ENCODE measurements around the gene ZNF546. TPM values are rescaled to one million over a fixed set of nuclear protein-coding genes. Genes with fewer than 3 reads are reported as not detected.

ZNF546 gene
- total and polyA plus RNA-seq, 10 donors, result 1.4 to 15.1 (median 7.6) TPM

DNA sequence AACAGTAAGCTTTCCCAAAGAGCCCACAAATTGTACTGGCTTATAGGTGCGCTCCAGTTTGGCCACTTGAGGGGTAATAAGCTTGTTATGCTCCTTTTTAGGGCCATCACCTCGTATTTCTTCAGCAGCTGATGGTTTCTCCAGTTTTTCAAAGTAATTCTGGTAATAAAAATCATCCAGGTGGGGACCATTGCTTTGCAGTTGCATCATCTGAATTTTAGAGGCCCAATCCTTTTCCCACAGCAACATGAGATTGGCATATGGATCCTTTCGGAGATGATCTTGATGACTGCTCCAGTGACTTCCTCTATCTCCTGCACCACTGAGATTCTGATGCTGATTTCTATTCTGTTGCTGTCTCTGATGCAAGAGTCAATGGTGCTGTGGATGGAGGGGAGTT lies 27.1 kb downstream of the ZNF546 start:
- Histone ChIP-seq H3K27ac (no peak overlapping the region), H3K36me3 (peaks cover 0 to 4% (median 0%) of the 10 kb centered on the region in 6 donors), H3K9me3 (peaks cover 9 to 100% (median 100%) of the 10 kb centered on the region in 8 donors), H3K4me3 (no peak overlapping the region), H3K4me1 (no peaks in the 10 kb centered on the region), H3K27me3 (replicated peaks in 1 of 7) (no peaks in the 10 kb centered on the region)
- intact Hi-C loops (cut with DNase I; ENCODE audit: low total_unique reads), result no loop called here
- TF ChIP-seq CTCF (IDR thresholded peaks at IDR 0.05 in 8 of 11, conservative IDR thresholded peaks at IDR 0.05 in 3 of 11) (no peak), POLR2A (IDR thresholded peaks at IDR 0.05) (no peak), POLR2AphosphoS5 (IDR thresholded peaks at IDR 0.05) (no peak)
- WGBS, 5 donors, result 83 to 90% (median 85%) methylated on average over 3 of the region's 3 CpGs
- DNase-seq, result no peak

DNA sequence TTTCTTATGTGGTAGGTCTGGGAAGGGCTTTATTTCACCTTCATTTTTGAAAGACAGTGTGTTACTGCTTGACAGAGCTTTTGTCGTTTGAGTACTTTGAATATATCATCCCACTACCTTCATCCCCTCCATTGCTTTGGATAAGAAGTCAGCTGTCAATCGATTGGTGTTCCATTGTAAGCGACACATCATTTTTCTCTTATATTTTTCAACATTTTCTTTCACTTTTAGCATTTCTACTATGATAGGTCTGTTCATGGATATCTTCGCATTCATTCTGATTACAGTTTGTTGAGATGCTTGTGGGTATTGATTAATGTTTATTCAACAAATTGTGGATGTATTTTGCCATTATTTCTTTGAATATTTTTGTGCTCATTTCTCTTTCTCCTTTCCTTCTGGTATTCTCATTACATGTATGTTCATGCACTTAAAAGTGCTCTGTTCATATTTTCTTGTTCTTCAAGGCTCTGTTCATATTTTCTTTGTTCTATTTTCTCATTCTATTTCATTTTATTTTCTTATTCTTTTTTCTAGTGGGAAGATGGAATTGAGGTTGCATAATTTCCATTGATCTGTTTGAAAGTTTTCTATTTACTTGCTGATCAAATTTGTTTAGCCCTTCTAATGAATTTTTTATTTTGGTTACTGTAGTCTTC lies 29.2 kb downstream of the ZNF546 start:
- TF ChIP-seq POLR2A (IDR thresholded peaks at IDR 0.05), result no peak
- no peak for TF ChIP-seq POLR2AphosphoS5 (IDR thresholded peaks at IDR 0.05)
- TF ChIP-seq CTCF (IDR thresholded peaks at IDR 0.05 in 8 of 11, conservative IDR thresholded peaks at IDR 0.05 in 3 of 11), result no peak
- peaks cover 19 to 100% (median 100%) of the 10 kb centered on the region in 8 donors for H3K9me3 ChIP-seq

GRCh38 chr19:40026597-40026970 lies 29.7 kb downstream of the ZNF546 start:
- Histone ChIP-seq H3K27ac (no peak overlapping the region), H3K9me3 (peaks cover 19 to 100% (median 100%) of the 10 kb centered on the region in 8 donors), H3K4me1 (no peaks in the 10 kb centered on the region), H3K36me3 (peaks cover 0 to 4% (median 0%) of the 10 kb centered on the region in 6 donors), H3K27me3 (replicated peaks in 1 of 7) (no peaks in the 10 kb centered on the region), H3K4me3 (no peak overlapping the region)
- 83 to 96% (median 95%) methylated on average over 5 of the region's 5 CpGs for WGBS, 5 donors
- no peak for DNase-seq
- intact Hi-C loops (cut with DNase I; ENCODE audit: low total_unique reads), result no loop called here
- TF ChIP-seq POLR2AphosphoS5 (IDR thresholded peaks at IDR 0.05), result no peak
- no peak for TF ChIP-seq CTCF (IDR thresholded peaks at IDR 0.05 in 8 of 11, conservative IDR thresholded peaks at IDR 0.05 in 3 of 11)

More for the DNA sequence above, 29.2 kb downstream of the ZNF546 start:
- Histone ChIP-seq H3K4me3 (no peak overlapping the region), H3K36me3 (peaks cover 0 to 4% (median 0%) of the 10 kb centered on the region in 6 donors), H3K27ac (no peak overlapping the region), H3K4me1 (no peaks in the 10 kb centered on the region), H3K27me3 (replicated peaks in 1 of 7) (no peaks in the 10 kb centered on the region)
- no peak for DNase-seq
- 88 to 99% (median 98%) methylated on average over 4 of the region's 4 CpGs for WGBS, 5 donors
- intact Hi-C loops (cut with DNase I; ENCODE audit: low total_unique reads), result no loop called here

- peaks cover 0 to 19% (median 0%) of the 10 kb centered on the region in 6 donors for H3K36me3 ChIP-seq
- WGBS, 5 donors, result 93 to 100% (median 96%) methylated on average over 2 of the region's 2 CpGs
- no peaks in the 10 kb centered on the region for H3K27me3 ChIP-seq (replicated peaks in 1 of 7)
- H3K9me3 ChIP-seq, result peaks cover 46 to 92% (median 90%) of the 10 kb centered on the region in 8 donors
- H3K4me3 ChIP-seq, result no peak overlapping the region
- no peak for DNase-seq
- intact Hi-C loops (cut with DNase I; ENCODE audit: low total_unique reads), result no loop called here
- TF ChIP-seq POLR2A (IDR thresholded peaks at IDR 0.05), result no peak
- no peak for TF ChIP-seq POLR2AphosphoS5 (IDR thresholded peaks at IDR 0.05)
- TF ChIP-seq CTCF (IDR thresholded peaks at IDR 0.05 in 8 of 11, conservative IDR thresholded peaks at IDR 0.05 in 3 of 11), result no peak
- no peak overlapping the region for H3K27ac ChIP-seq
- H3K4me1 ChIP-seq, result no peaks in the 10 kb centered on the region
Measured at GRCh38 chr19:40033989-40034560, 37.2 kb downstream of the ZNF546 start.
